ENCODE data around the gene SLC6A12. TPM values are rescaled to one million over a fixed set of nuclear protein-coding genes. Genes with fewer than 3 reads are reported as not detected.

Gene SLC6A12
- total RNA-seq = 1 to 10 TPM in 6 of 7 donors, under 1 TPM in 1; 0.91 to 3.1 (median 2.7) TPM
- 1 to 10 TPM in 1 of 3 donors, under 1 TPM in 2; 0.35 to 1.2 (median 0.50) TPM for polyA plus RNA-seq
- long read RNA-seq, donor 1 = 0 reads
- long read RNA-seq, donor 2 = 0 reads

GRCh38 chr12:214003-214741 lies at the start of gene SLC6A12:
Gene SLC6A12 (minus strand): TSS chr12:214157. CDS start chr12:209986, 4,171 bp downstream.
- DNase-seq = peak; percentile 65
- Histone ChIP-seq H3K27me3 (replicated peaks in 1 of 7) (peaks cover 0 to 72% (median 16%) of the 10 kb centered on the region in 7 donors), H3K9me3 (no peaks in the 10 kb centered on the region), H3K4me1 (peaks cover 0 to 39% (median 10%) of the 10 kb centered on the region in 6 donors), H3K4me3 (peak within 1 kb of the TSS in 3 of 8 donors; percentile 1 to 37 (median 3)), H3K27ac (peak within 1 kb of the TSS in 3 of 8 donors; percentile 60 to 76 (median 76)), H3K36me3 (no peaks in the 10 kb centered on the region)
- intact Hi-C loops (cut with DNase I; ENCODE audit: low total_unique reads) = no loop called here
- 28 to 53% (median 30%) methylated on average over 14 of the region's 14 CpGs for WGBS, 5 donors
- TF ChIP-seq POLR2AphosphoS5 (IDR thresholded peaks at IDR 0.05) (no peak), POLR2A (IDR thresholded peaks at IDR 0.05) (no peak), CTCF (IDR thresholded peaks at IDR 0.05 in 8 of 11, conservative IDR thresholded peaks at IDR 0.05 in 3 of 11) (no peak)

GRCh38 chr12:263574-263973 lies 49.6 kb upstream of the SLC6A12 start:
- Histone ChIP-seq H3K27me3 (replicated peaks in 1 of 7) (peaks cover 0 to 33% (median 10%) of the 10 kb centered on the region in 7 donors), H3K27ac (no peak overlapping the region), H3K4me3 (no peak overlapping the region), H3K4me1 (no peaks in the 10 kb centered on the region), H3K36me3 (no peaks in the 10 kb centered on the region), H3K9me3 (no peaks in the 10 kb centered on the region)
- DNase-seq = no peak
- 84 to 88% (median 86%) methylated on average over 9 of the region's 9 CpGs for WGBS, 5 donors
- intact Hi-C loops (cut with DNase I; ENCODE audit: low total_unique reads) = no loop called here
- no peak for TF ChIP-seq CTCF (IDR thresholded peaks at IDR 0.05 in 8 of 11, conservative IDR thresholded peaks at IDR 0.05 in 3 of 11)
- no peak for TF ChIP-seq POLR2A (IDR thresholded peaks at IDR 0.05)
- no peak for TF ChIP-seq POLR2AphosphoS5 (IDR thresholded peaks at IDR 0.05)

- Histone ChIP-seq H3K4me3 (no peak within 1 kb of the TSS), H3K9me3 (no peaks in the 10 kb centered on the region), H3K4me1 (no peaks in the 10 kb centered on the region), H3K27ac (no peak within 1 kb of the TSS), H3K36me3 (no peaks in the 10 kb centered on the region), H3K27me3 (replicated peaks in 1 of 7) (peaks cover 0 to 40% (median 10%) of the 10 kb centered on the region in 7 donors)
- 36 to 56% (median 47%) methylated on average over 7 of the region's 7 CpGs for WGBS, 5 donors
- DNase-seq = no peak
- intact Hi-C loops (cut with DNase I; ENCODE audit: low total_unique reads) = no loop called here
- no peak for TF ChIP-seq POLR2AphosphoS5 (IDR thresholded peaks at IDR 0.05)
Observed at GRCh38 chr12:262817-263216, 48.9 kb upstream of the SLC6A12 start, which contains the start of gene SLC6A13. Gene SLC6A13 (minus strand): TSS chr12:262836. CDS start chr12:260052, 2,784 bp downstream.

- Histone ChIP-seq H3K9me3 (no peaks in the 10 kb centered on the region), H3K27me3 (replicated peaks in 1 of 7) (peaks cover 0 to 47% (median 11%) of the 10 kb centered on the region in 7 donors), H3K4me3 (no peak overlapping the region), H3K4me1 (no peaks in the 10 kb centered on the region), H3K27ac (no peak overlapping the region), H3K36me3 (no peaks in the 10 kb centered on the region)
- intact Hi-C loops (cut with DNase I; ENCODE audit: low total_unique reads) = no loop called here
- no peak for DNase-seq
- TF ChIP-seq POLR2A (IDR thresholded peaks at IDR 0.05) (no peak), POLR2AphosphoS5 (IDR thresholded peaks at IDR 0.05) (no peak), CTCF (IDR thresholded peaks at IDR 0.05 in 8 of 11, conservative IDR thresholded peaks at IDR 0.05 in 3 of 11) (no peak)
Observed at GRCh38 chr12:262113-262512, 48.2 kb upstream of the SLC6A12 start.

Measured in spleen (tissue), 13 donors.